GM10266 (cell line): ENCODE data around the gene SKA3.
"Not testable (repeated sequence)": the region's sequence is repeated elsewhere in the genome, so short reads cannot be mapped to it uniquely, and the experiment has no call there.

Experiments used
- DNase-seq: peaks from one replicate; pipeline ENCODE4 v3.0.0; 2012; ENCODE audit errors: extremely low spot score
- TF ChIP-seq, protein P1 (sequence below): IDR thresholded peaks from 2 replicates; pipeline ENCODE4 v1.5.1; 2012; ENCODE audit warnings: mild to moderate bottlenecking, low read depth; ENCODE audit not compliant: control insufficient read depth, insufficient read depth; ENCODE audit errors: missing control alignments

The SKA3 gene

DNA sequence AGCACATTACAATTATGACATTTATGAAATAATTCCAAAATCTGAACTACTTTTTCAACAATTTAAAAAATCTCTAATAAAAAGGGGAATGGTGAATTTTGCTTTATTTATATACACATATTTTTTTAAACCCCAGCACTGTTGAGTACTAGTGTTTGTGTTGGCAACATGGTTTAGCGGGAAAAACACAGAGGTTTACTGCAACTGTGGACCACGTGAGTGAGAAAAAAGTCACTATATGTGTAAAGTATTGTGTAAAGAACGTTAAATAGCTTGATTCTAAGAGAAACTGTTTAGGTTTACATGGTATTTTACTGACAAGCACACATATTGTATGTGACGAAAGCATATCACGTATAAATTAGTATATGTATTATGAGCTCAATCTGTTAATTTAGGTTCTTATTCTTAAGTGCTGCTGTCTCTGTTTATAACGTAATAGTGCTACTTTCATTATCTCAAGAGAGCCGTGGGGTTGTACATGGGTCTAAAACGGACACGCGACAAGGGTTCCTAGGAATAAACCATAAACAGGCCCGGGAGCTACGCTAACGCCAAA lies 617 bp downstream of the SKA3 start:
- DNase-seq: no peak
- TF ChIP-seq, protein P1, sequence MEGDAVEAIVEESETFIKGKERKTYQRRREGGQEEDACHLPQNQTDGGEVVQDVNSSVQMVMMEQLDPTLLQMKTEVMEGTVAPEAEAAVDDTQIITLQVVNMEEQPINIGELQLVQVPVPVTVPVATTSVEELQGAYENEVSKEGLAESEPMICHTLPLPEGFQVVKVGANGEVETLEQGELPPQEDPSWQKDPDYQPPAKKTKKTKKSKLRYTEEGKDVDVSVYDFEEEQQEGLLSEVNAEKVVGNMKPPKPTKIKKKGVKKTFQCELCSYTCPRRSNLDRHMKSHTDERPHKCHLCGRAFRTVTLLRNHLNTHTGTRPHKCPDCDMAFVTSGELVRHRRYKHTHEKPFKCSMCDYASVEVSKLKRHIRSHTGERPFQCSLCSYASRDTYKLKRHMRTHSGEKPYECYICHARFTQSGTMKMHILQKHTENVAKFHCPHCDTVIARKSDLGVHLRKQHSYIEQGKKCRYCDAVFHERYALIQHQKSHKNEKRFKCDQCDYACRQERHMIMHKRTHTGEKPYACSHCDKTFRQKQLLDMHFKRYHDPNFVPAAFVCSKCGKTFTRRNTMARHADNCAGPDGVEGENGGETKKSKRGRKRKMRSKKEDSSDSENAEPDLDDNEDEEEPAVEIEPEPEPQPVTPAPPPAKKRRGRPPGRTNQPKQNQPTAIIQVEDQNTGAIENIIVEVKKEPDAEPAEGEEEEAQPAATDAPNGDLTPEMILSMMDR: no peak

- DNase-seq: not testable (repeated sequence)
Observed at GRCh38 chr13:21173767-21174166, 2.6 kb downstream of the SKA3 start.

GRCh38 chr13:21171420-21171819 lies 4.9 kb downstream of the SKA3 start:
- TF ChIP-seq, protein P1: no peak
- DNase-seq: no peak

DNA sequence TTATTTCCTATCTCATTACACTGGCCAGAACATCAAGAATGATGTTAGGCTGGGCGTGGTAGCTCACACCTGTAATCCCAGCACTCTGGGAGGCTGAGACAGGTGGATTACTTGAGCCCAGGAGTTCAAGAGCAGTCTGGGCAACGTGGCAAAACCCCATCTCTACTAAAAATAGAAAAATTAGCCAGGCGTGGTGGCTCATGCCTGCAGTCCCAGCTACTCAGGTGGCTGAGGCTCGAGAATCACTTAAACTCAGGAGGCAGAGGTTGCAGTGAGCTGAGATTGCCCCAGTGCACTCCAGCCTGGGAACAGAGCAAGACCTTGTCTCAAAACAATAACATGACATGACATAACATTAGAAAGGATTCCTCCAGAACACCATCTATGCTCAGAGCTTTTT lies 10.7 kb downstream of the SKA3 start:
- not testable (repeated sequence) for DNase-seq

- DNase-seq: no peak
- TF ChIP-seq, protein P1: no peak
Observed at GRCh38 chr13:21164631-21165030, 11.7 kb downstream of the SKA3 start.

GRCh38 chr13:21152251-21152899 lies 24.0 kb downstream of the SKA3 start:
- TF ChIP-seq, protein P1: no peak
- DNase-seq: no peak

- DNase-seq: no peak
- TF ChIP-seq, protein P1: no peak
Observed at GRCh38 chr13:21150013-21150412, 26.3 kb downstream of the SKA3 start.

DNA sequence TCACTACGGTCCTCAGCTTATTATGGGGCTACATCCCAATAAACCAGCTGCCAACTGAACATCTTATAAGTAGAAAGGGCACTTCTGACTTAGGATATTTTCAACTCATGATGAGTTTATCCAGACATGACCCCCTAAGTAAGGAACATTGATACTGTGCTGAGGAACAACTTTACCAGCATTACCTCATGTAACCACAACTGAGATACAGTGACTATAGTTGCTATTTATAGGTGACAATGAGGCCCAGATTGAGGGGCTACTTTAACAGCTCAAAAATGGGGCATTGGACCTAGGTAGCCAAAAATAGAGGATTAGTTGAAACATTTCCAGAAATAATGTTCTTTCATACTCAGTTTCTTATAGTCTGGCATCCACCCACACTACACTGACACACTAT lies 26.8 kb downstream of the SKA3 start:
- peak; percentile 24 for DNase-seq
- TF ChIP-seq, protein P1: no peak
